OCI-M2 (cell line): ENCODE measurements around the gene RSPH10B.
"Not testable (repeated sequence)": the region's sequence is repeated elsewhere in the genome, so short reads cannot be mapped to it uniquely, and the experiment has no call there.

Experiments
- DNase-seq: peaks from one replicate; lab custom pipeline; 2025; ENCODE audit not compliant: unreplicated experiment; lab: John Stamatoyannopoulos, UW

The RSPH10B gene

GRCh38 chr7:5930290-5930689 is 40.2 kb downstream of the RSPH10B start:
- not testable (repeated sequence) for DNase-seq

GRCh38 chr7:5926263-5926870 is 44.1 kb downstream of the RSPH10B start:
- not testable (repeated sequence) for DNase-seq

- not testable (repeated sequence) for DNase-seq
These were observed 45.9 kb downstream of the RSPH10B start for GRCh38 chr7:5924630-5925029.

- not testable (repeated sequence) for DNase-seq
These were observed 46.3 kb downstream of the RSPH10B start for GRCh38 chr7:5924180-5924579.

- DNase-seq, result not testable (repeated sequence)
These were observed 54.0 kb downstream of the RSPH10B start for GRCh38 chr7:5916529-5916928.

- not testable (repeated sequence) for DNase-seq
These were observed 61.7 kb downstream of the RSPH10B start for GRCh38 chr7:5908835-5909234.

GRCh38 chr7:5904726-5905125 is 65.8 kb downstream of the RSPH10B start:
- not testable (repeated sequence) for DNase-seq

GRCh38 chr7:5903002-5903401 is 67.5 kb downstream of the RSPH10B start:
- DNase-seq, result not testable (repeated sequence)

- DNase-seq, result not testable (repeated sequence)
These were observed 71.8 kb downstream of the RSPH10B start, which contains the start of gene CCZ1 for GRCh38 chr7:5898480-5899224. TSS of gene CCZ1 (plus strand) at chr7:5898733. CDS start at chr7:5898800, 67 bp downstream.

- DNase-seq, result not testable (repeated sequence)
These were observed 73.0 kb downstream of the RSPH10B start for GRCh38 chr7:5897369-5897919.

- no peak for DNase-seq
These were observed 78.0 kb downstream of the RSPH10B start for GRCh38 chr7:5892498-5892897.

GRCh38 chr7:5890244-5890643 is 80.2 kb downstream of the RSPH10B start:
- not testable (repeated sequence) for DNase-seq

GRCh38 chr7:5888021-5888420 is 82.5 kb downstream of the RSPH10B start:
- DNase-seq, result not testable (repeated sequence)

- not testable (repeated sequence) for DNase-seq
These were observed 86.1 kb downstream of the RSPH10B start for GRCh38 chr7:5884431-5884830.

- DNase-seq, result not testable (repeated sequence)
These were observed 90.4 kb downstream of the RSPH10B start for GRCh38 chr7:5880106-5880505.

- DNase-seq, result not testable (repeated sequence)
These were observed 90.9 kb downstream of the RSPH10B start for GRCh38 chr7:5879591-5879990.
